A549 (cell line): ENCODE measurements around the gene SHISA8. TPM values are rescaled to one million over a fixed set of nuclear protein-coding genes. Genes with fewer than 3 reads are reported as not detected.

Experiments used
- ATAC-seq, 2 experiments: fragments of 200-7000 bp in 1 of 2; fragments of >200 bp in 1 of 2; cut with Nextera tagmentation in 1 of 2; cut with Tn5 transposase in 1 of 2; 3 replicates each; pipeline versions ENCODE4 v1.8.0 to v1.9.1; 2018 to 2020; ENCODE audit warnings: mild to moderate bottlenecking in 1 of 2, moderate library complexity in 1 of 2
- CTCF ChIA-PET: fragments of 300-600 bp; sonication (Branson Sonifier 250); formaldehyde crosslinking; extraction: SDS; loops from one replicate; lab custom pipeline; 2021; ENCODE audit warnings: antibody characterized with exemption, inconsistent platforms; lab: Yijun Ruan, JAX
- POLR2A ChIA-PET: fragments of 350-600 bp; formaldehyde crosslinking; extraction: SDS; loops from one replicate; lab custom pipeline; 2021; ENCODE audit warnings: antibody characterized with exemption, inconsistent platforms; lab: Yijun Ruan, JAX
- DNase-seq, 2 experiments: peaks; one replicate each; pipeline versions ENCODE4 v3.0.0 to v3.0.0-alpha.2; 2011 to 2016; ENCODE audit warnings: low read depth in 1 of 2, low spot score in 1 of 2
- FAIRE-seq: peaks from 2 replicates; lab custom pipeline; 2011; peaks lifted over from hg19 to GRCh38; lab: Jason Lieb, UNC
- H3K27ac ChIP-seq, 2 experiments: fragments of >200 bp; sonication (Bioruptor Twin); formaldehyde crosslinking; 3 replicates each; pipeline ENCODE4 v1.5.1; 2016 to 2017
- H3K4me1 ChIP-seq: fragments of >200 bp; sonication (Bioruptor Twin); formaldehyde crosslinking; 3 replicates; pipeline ENCODE4 v1.6.1; 2016
- H3K4me2 ChIP-seq: fragments of >200 bp; sonication (Bioruptor Twin); formaldehyde crosslinking; 3 replicates; pipeline ENCODE4 v1.6.1; 2016
- H3K4me3 ChIP-seq: fragments of >200 bp; sonication (Bioruptor Twin); formaldehyde crosslinking; 3 replicates; pipeline ENCODE4 v1.5.1; 2016
- H3K9me3 ChIP-seq: fragments of >200 bp; sonication (Bioruptor Twin); formaldehyde crosslinking; 3 replicates; pipeline ENCODE4 v1.6.1; 2016
- CBX8 ChIP-seq: fragments of 200-600 bp; sonication (generic); IDR thresholded peaks from 2 replicates; pipeline ENCODE4 v1.6.1; 2016
- CEBPB ChIP-seq, 2 experiments: fragments of >200 bp in 1 of 2; sonication (Bioruptor Twin) in 1 of 2; formaldehyde crosslinking in 1 of 2; IDR thresholded peaks; 2 replicates each; pipeline ENCODE4 v1.6.1; 2012 to 2016
- EHF ChIP-seq: fragments of 250-450 bp; sonication (Bioruptor Pico); IDR thresholded peaks from 2 replicates; pipeline ENCODE4 v1.5.0; 2020; ENCODE audit warnings: mild to moderate bottlenecking
- EHMT2 ChIP-seq: fragments of 200-600 bp; sonication (generic); IDR thresholded peaks from 2 replicates; pipeline ENCODE4 v1.6.1; 2016; ENCODE audit warnings: antibody characterized with exemption, low read depth, mild to moderate bottlenecking, moderate library complexity
- EP300 ChIP-seq, 2 experiments: fragments of >200 bp; sonication (Bioruptor Twin); formaldehyde crosslinking; IDR thresholded peaks; 2 replicates in 1 of 2; 3 replicates in 1 of 2; pipeline ENCODE4 v1.6.1; 2016 to 2017
- GATA3 ChIP-seq: IDR thresholded peaks from 2 replicates; pipeline ENCODE4 v1.6.1; 2012; ENCODE audit warnings: borderline replicate concordance
- HDAC2 ChIP-seq: fragments of 200-600 bp; sonication (generic); IDR thresholded peaks from 2 replicates; pipeline ENCODE4 v1.6.1; 2016
- HOXB5 ChIP-seq: fragments of 250-450 bp; sonication (Bioruptor Pico); IDR thresholded peaks from 2 replicates; pipeline ENCODE4 v1.5.0; 2020; ENCODE audit warnings: mild to moderate bottlenecking, moderate library complexity
- JUN ChIP-seq, 2 experiments: fragments of >200 bp; sonication (Bioruptor Twin); formaldehyde crosslinking; IDR thresholded peaks; 2 replicates in 1 of 2; 3 replicates in 1 of 2; pipeline ENCODE4 v1.6.1; 2016 to 2017
- JUNB ChIP-seq: fragments of >200 bp; sonication (Bioruptor Twin); formaldehyde crosslinking; IDR thresholded peaks from 2 replicates; pipeline ENCODE4 v1.6.1; 2016
- MAFK ChIP-seq: fragments of 450-650 bp; IDR thresholded peaks from 2 replicates; pipeline ENCODE4 v1.6.1; 2014; ENCODE audit not compliant: partially characterized antibody
- MYC ChIP-seq: IDR thresholded peaks from 2 replicates; pipeline ENCODE4 v1.6.1; 2012; ENCODE audit warnings: mild to moderate bottlenecking, inconsistent platforms, low read length, improper control_type of control experiment, borderline replicate concordance
- POLR2AphosphoS2 ChIP-seq: conservative IDR thresholded peaks from 2 replicates; pipeline ENCODE4 v1.6.1; 2012; ENCODE audit warnings: low read length, improper control_type of control experiment, inconsistent platforms
- RFX5 ChIP-seq: fragments of 450-650 bp; IDR thresholded peaks from 2 replicates; pipeline ENCODE4 v1.7.1; 2014; ENCODE audit warnings: antibody characterized with exemption, mild to moderate bottlenecking, moderate library complexity
- SREBF2 ChIP-seq: fragments of 450-650 bp; IDR thresholded peaks from 2 replicates; pipeline ENCODE4 v1.6.1; 2014; ENCODE audit warnings: mild to moderate bottlenecking, moderate library complexity
- ZC3H11A ChIP-seq: fragments of 450-650 bp; IDR thresholded peaks from 2 replicates; pipeline ENCODE4 v1.6.1; 2014; ENCODE audit warnings: antibody characterized with exemption, mild to moderate bottlenecking
- ZFP36 ChIP-seq: fragments of 450-650 bp; IDR thresholded peaks from 2 replicates; pipeline ENCODE4 v1.6.1; 2014; ENCODE audit warnings: borderline replicate concordance; ENCODE audit not compliant: partially characterized antibody
- ZSCAN20 ChIP-seq: fragments of 250-450 bp; sonication (Bioruptor Pico); IDR thresholded peaks from 2 replicates; pipeline ENCODE4 v1.8.0; 2022; ENCODE audit warnings: mild to moderate bottlenecking, moderate library complexity
- WGBS: methylation state at CpG from one replicate; pipeline ENCODE4 v1.1.6; 2017; ENCODE audit errors: missing lambda C conversion rate; 5-methylcytosine and 5-hydroxymethylcytosine counted together
- polyA plus RNA-seq, 4 experiments: library from polyadenylated mRNA; depleted of rRNA in 3 of 4; stranded (reverse); fragments of >200 nt; fragmentation: RNase III in 1 of 4; extraction: RNeasy Plus Mini Kit Qiagen cat#74134 plus additional on column Dnase treatment in 1 of 4; gene quantifications; 2 replicates in 3 of 4; 3 replicates in 1 of 4; pipeline ENCODE4 v1.2.3, GENCODE V29; 2011 to 2017
- TF ChIP-seq, protein P1 (sequence below): IDR thresholded peaks from 2 replicates; pipeline ENCODE4 v1.6.1; 2012
- TF ChIP-seq, protein P2 (sequence below): fragments of >200 bp; sonication (Bioruptor Twin); formaldehyde crosslinking; IDR thresholded peaks from 2 replicates; pipeline ENCODE4 v1.6.1; 2016
- TF ChIP-seq, protein P3 (sequence below): fragments of >200 bp; sonication (Bioruptor Twin); formaldehyde crosslinking; IDR thresholded peaks from 3 replicates; pipeline ENCODE4 v1.6.1; 2016
- TF ChIP-seq, protein P4 (sequence below): IDR thresholded peaks from 2 replicates; pipeline ENCODE4 v1.6.1; 2012

Gene SHISA8
- polyA plus RNA-seq, 2 of the 4 experiments (the other 2 are of a cell fraction), result 0.15 TPM; not detected in 1

DNA sequence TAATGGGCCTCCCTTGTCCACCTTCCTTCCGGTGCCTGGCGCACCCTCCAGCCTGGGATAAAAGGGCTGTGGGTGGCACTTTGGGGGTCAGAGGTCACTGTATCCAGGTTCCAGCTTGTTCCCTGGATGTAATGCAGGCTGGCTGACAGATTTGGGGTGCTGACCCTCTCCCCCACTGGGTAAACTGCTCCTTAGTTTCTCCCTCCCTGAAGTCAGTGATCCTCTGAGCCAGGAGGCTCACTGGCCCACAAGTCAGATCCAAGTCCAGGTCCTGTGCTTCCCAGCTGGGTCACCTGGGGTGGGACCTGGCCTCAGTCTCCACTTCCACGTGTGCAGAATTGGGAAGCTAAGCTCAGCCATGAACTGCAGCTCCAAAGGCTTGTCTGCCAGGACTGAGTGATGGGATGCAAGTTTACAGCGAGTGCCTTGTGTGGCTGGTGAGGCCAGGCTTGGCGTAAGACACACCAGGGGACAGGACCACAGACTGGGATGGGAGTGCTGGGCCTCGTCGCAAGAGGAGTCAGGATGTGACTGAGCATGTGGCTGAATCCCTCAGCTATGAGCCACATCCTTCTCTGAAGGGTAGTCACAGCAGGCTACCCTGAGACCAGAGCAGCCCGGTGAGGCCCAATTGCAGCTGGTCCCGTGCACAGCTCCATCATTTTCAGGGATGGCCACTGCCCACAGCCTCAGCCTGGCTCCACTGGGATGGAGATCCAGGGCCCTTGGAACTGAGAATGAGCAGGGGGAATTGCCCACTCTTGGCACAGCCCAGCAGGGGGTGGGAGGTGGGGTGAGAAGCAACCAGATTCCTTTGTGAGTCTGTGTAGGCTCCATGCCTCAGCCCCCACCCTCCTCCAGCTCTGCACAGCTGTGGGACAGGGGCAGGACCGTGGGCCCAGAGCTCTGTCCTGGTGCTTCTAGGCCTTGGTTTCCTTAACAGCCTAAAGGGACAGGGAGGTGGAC is 7.2 kb downstream of the SHISA8 start:
- ChIA-PET POLR2A (no interaction called here), CTCF (interaction anchor here (0.5 to 2.0 kb wide), 4 partner anchors 8 to 193 kb away, joined by 3 to 11 read pairs (median 4); partner anchors contain the start of gene TNFRSF13C)
- H3K9me3 ChIP-seq, result no peaks in the 10 kb centered on the region
- 67% methylated on average over 5 of the region's 10 CpGs for WGBS
- no peak overlapping the region for H3K4me3 ChIP-seq
- no peak overlapping the region for H3K4me2 ChIP-seq
- no peak for DNase-seq
- H3K27ac ChIP-seq, result no peak overlapping the region
- H3K4me1 ChIP-seq, result no peaks in the 10 kb centered on the region
- TF ChIP-seq, protein P1, sequence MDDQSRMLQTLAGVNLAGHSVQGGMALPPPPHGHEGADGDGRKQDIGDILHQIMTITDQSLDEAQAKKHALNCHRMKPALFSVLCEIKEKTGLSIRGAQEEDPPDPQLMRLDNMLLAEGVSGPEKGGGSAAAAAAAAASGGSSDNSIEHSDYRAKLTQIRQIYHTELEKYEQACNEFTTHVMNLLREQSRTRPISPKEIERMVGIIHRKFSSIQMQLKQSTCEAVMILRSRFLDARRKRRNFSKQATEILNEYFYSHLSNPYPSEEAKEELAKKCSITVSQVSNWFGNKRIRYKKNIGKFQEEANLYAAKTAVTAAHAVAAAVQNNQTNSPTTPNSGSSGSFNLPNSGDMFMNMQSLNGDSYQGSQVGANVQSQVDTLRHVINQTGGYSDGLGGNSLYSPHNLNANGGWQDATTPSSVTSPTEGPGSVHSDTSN, result no peak
- TF ChIP-seq, protein P2, sequence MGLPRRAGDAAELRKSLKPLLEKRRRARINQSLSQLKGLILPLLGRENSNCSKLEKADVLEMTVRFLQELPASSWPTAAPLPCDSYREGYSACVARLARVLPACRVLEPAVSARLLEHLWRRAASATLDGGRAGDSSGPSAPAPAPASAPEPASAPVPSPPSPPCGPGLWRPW, result no peak
- TF ChIP-seq SREBF2 (no peak), ZSCAN20 (CRISPR knock-in tag) (no peak), EHMT2 (no peak), EP300 (IDR thresholded peaks at IDR 0.05) (no peak), CEBPB (IDR thresholded peaks at IDR 0.05) (no peak), HDAC2 (no peak), GATA3 (no peak), MAFK (no peak), HOXB5 (no peak), RFX5 (no peak), ZC3H11A (no peak), JUNB (no peak), EHF (CRISPR knock-in tag) (no peak), CBX8 (no peak), MYC (no peak), ZFP36 (no peak)
- TF ChIP-seq, protein P3, sequence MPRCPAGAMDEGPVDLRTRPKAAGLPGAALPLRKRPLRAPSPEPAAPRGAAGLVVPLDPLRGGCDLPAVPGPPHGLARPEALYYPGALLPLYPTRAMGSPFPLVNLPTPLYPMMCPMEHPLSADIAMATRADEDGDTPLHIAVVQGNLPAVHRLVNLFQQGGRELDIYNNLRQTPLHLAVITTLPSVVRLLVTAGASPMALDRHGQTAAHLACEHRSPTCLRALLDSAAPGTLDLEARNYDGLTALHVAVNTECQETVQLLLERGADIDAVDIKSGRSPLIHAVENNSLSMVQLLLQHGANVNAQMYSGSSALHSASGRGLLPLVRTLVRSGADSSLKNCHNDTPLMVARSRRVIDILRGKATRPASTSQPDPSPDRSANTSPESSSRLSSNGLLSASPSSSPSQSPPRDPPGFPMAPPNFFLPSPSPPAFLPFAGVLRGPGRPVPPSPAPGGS, result no peak
- TF ChIP-seq, protein P4, sequence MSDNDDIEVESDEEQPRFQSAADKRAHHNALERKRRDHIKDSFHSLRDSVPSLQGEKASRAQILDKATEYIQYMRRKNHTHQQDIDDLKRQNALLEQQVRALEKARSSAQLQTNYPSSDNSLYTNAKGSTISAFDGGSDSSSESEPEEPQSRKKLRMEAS, result no peak
- TF ChIP-seq, all 56 proteins: peak for 0
- ATAC-seq, result peak; percentile 17; a peak in 4 of 6 replicates
- no peak for FAIRE-seq

DNA sequence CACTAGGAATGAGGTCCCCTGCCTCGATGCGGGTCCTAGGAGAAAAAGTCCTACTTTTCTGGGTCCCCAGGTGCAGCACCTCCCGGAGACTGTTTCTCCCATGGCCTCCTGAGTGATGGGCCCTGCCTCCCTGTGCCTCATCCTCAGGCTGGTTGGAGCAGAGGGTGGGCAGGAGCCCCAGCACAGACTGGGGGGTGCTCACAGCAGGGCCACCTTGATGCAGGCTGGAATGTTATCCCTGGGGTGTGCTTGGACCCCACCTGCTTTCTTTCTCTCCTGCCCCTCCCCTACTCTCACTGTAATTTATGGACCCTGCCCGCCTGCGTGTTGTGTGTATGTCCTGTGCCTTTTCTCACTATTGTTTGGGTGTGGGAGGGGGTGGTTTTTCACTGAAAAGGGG is 8.1 kb downstream of the SHISA8 start:
- H3K27ac ChIP-seq, result no peak overlapping the region
- no peak overlapping the region for H3K4me2 ChIP-seq
- FAIRE-seq (no peak), ATAC-seq (no peak), DNase-seq (no peak)
- POLR2A ChIA-PET, result no interaction called here
- CTCF ChIA-PET, result interaction anchor here (0.7 kb wide), 1 partner anchor 34 kb away, joined by 3 read pairs; no protein-coding TSS in a partner anchor
- 95% methylated on average over 4 of the region's 5 CpGs for WGBS
- no peak overlapping the region for H3K4me3 ChIP-seq
- TF ChIP-seq JUN (IDR thresholded peaks at IDR 0.05) (no peak), POLR2AphosphoS2 (no peak)
- TF ChIP-seq, protein P2, result no peak
- TF ChIP-seq, protein P1, result no peak
- H3K9me3 ChIP-seq, result no peaks in the 10 kb centered on the region
- no peaks in the 10 kb centered on the region for H3K4me1 ChIP-seq
